HG02938 (cell line): Measurements from ENCODE around the gene MVK.

ENCODE experiments used
- ATAC-seq: cut with Tn5 transposase; IDR thresholded peaks from one replicate; pipeline ENCODE4 v1.9.1; 2021; ENCODE audit warnings: mild to moderate bottlenecking, moderate library complexity; ENCODE audit not compliant: unreplicated experiment

The MVK gene

GRCh38 chr12:109563291-109564284, 10.0 kb upstream of the MVK start:
- ATAC-seq: no peak

GRCh38 chr12:109566424-109566823, 7.2 kb upstream of the MVK start:
- ATAC-seq: no peak

- ATAC-seq: no peak
Measured at GRCh38 chr12:109567296-109567695, 6.3 kb upstream of the MVK start.

- ATAC-seq: no peak
Measured at GRCh38 chr12:109567967-109568366, 5.6 kb upstream of the MVK start.

GRCh38 chr12:109568486-109568885, 5.1 kb upstream of the MVK start:
- no peak for ATAC-seq

GRCh38 chr12:109571773-109572505, 1.7 kb upstream of the MVK start:
- ATAC-seq: no peak

GRCh38 chr12:109572506-109572845, 1.1 kb upstream of the MVK start:
- no peak for ATAC-seq

- peak; percentile 9 for ATAC-seq
Measured at GRCh38 chr12:109573914-109574244, 285 bp downstream of the MVK start.

GRCh38 chr12:109575683-109576082, 2.1 kb downstream of the MVK start:
- no peak for ATAC-seq

GRCh38 chr12:109577311-109577710, 3.7 kb downstream of the MVK start:
- ATAC-seq: no peak

- ATAC-seq: no peak
Measured at GRCh38 chr12:109578330-109578927, 4.8 kb downstream of the MVK start.

GRCh38 chr12:109579639-109580038, 6.0 kb downstream of the MVK start:
- ATAC-seq: no peak

GRCh38 chr12:109580272-109580671, 6.7 kb downstream of the MVK start:
- ATAC-seq: no peak

GRCh38 chr12:109580684-109581333, 7.2 kb downstream of the MVK start:
- ATAC-seq: no peak

- no peak for ATAC-seq
Measured at GRCh38 chr12:109581334-109581691, 7.7 kb downstream of the MVK start.

- no peak for ATAC-seq
Measured at GRCh38 chr12:109581856-109582255, 8.3 kb downstream of the MVK start.

GRCh38 chr12:109582636-109583035, 9.0 kb downstream of the MVK start:
- ATAC-seq: no peak

- no peak for ATAC-seq
Measured at GRCh38 chr12:109583733-109584132, 10.1 kb downstream of the MVK start.

GRCh38 chr12:109586385-109587296, 13.0 kb downstream of the MVK start:
- no peak for ATAC-seq

- ATAC-seq: no peak
Measured at GRCh38 chr12:109587921-109588320, 14.3 kb downstream of the MVK start.
